Measurements from ENCODE around the gene COL6A3. TPM values are rescaled to one million over a fixed set of nuclear protein-coding genes. Genes with fewer than 3 reads are reported as not detected.

COL6A3 gene
- total RNA-seq, 1 experiment from 2014 or later = 0.81 TPM

DNA sequence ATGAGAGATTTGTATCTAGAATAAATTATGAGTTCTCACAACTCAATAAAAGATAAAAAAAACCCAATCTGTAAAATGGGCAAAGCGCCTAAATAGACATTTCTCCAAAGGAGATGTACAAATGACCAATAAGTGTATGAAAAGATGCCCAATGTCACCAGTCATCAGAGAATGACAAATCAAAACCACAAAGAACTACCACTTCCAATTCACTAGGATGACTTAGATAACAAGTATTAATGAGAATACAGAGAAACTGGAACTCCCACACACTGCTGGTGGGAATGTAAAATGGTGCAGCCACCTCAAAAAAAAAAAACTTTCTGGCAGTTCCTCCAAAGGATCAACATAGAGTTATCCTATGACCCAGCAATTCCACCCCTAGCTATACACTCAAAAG, 17.4 kb upstream of the COL6A3 start:
- no peak for DNase-seq
- H3K9me3 Mint-ChIP-seq = no peaks in the 10 kb centered on the region
- TF ChIP-seq, protein P1, sequence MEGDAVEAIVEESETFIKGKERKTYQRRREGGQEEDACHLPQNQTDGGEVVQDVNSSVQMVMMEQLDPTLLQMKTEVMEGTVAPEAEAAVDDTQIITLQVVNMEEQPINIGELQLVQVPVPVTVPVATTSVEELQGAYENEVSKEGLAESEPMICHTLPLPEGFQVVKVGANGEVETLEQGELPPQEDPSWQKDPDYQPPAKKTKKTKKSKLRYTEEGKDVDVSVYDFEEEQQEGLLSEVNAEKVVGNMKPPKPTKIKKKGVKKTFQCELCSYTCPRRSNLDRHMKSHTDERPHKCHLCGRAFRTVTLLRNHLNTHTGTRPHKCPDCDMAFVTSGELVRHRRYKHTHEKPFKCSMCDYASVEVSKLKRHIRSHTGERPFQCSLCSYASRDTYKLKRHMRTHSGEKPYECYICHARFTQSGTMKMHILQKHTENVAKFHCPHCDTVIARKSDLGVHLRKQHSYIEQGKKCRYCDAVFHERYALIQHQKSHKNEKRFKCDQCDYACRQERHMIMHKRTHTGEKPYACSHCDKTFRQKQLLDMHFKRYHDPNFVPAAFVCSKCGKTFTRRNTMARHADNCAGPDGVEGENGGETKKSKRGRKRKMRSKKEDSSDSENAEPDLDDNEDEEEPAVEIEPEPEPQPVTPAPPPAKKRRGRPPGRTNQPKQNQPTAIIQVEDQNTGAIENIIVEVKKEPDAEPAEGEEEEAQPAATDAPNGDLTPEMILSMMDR (conservative IDR thresholded peaks at IDR 0.05) = no peak

More for the DNA sequence above, 17.4 kb upstream of the COL6A3 start:
- no CpG with 5 or more reads among the region's 1 CpG for WGBS (ENCODE audit: extremely low coverage, insufficient read length, low lambda C conversion rate)
- H3K36me3 Mint-ChIP-seq (ENCODE audit: insufficient read depth in 1 of 3, low read depth in 3 of 3) = no peaks in the 10 kb centered on the region; a peak in 1 of 7 replicates
- H2BK15ac ChIP-seq (ENCODE audit: low read depth, low read length) = no peak overlapping the region
- H3K27ac ChIP-seq (ENCODE audit: insufficient read length, low read depth, low read length) = no peak overlapping the region
- no peak overlapping the region for H3K56ac ChIP-seq (ENCODE audit: insufficient read length, low read depth, low read length)
- H3K79me1 ChIP-seq (ENCODE audit: insufficient read depth, low read depth, low read length, poor library complexity, severe bottlenecking) = no peaks in the 10 kb centered on the region
- H2AFZ ChIP-seq (ENCODE audit: low read length) = no peak overlapping the region
- no peaks in the 10 kb centered on the region for H3K27me3 ChIP-seq (ENCODE audit: insufficient read depth, low read length)
- no peak overlapping the region for H3K4me2 ChIP-seq (ENCODE audit: insufficient read depth, insufficient read length, low read length)
- H3K9ac ChIP-seq (ENCODE audit: extremely low read depth, insufficient read length, low read length) = no peak overlapping the region
- peaks cover 26% of the 10 kb centered on the region for H3K27me3 Mint-ChIP-seq (ENCODE audit: low read depth)
- H4K8ac ChIP-seq (replicated peaks; ENCODE audit: insufficient read length, low read depth, low read length) = no peak overlapping the region
- no peak overlapping the region for H4K91ac ChIP-seq (ENCODE audit: insufficient read length, low read depth, low read length)
- no peak overlapping the region for H2BK5ac ChIP-seq (ENCODE audit: insufficient read length, low read length)
- H3K4ac ChIP-seq (ENCODE audit: low read depth, low read length) = no peak overlapping the region
- no peak overlapping the region for H4K5ac ChIP-seq (ENCODE audit: insufficient read length, low read depth, low read length)
- H2AK5ac ChIP-seq (ENCODE audit: insufficient read length, low read length) = no peak overlapping the region
- no peak overlapping the region for H3K27ac Mint-ChIP-seq
- peaks cover 19 to 21% of the 10 kb centered on the region in 2 experiments for H3K4me1 Mint-ChIP-seq
- no peak overlapping the region for H3T11ph ChIP-seq (ENCODE audit: low read length)
- H3K79me2 ChIP-seq (ENCODE audit: insufficient read depth, low read length) = no peaks in the 10 kb centered on the region
- H2BK20ac ChIP-seq (ENCODE audit: low read depth, low read length, poor library complexity, severe bottlenecking) = no peak overlapping the region
- H2BK120ac ChIP-seq (ENCODE audit: low read depth, low read length, poor library complexity, severe bottlenecking) = no peak overlapping the region
- no peaks in the 10 kb centered on the region for H3K23me2 ChIP-seq (ENCODE audit: insufficient read length, low read depth, low read length, poor library complexity, severe bottlenecking)
- no peak overlapping the region for H3K23ac ChIP-seq (ENCODE audit: insufficient read length, low read depth, low read length)
- no peaks in the 10 kb centered on the region for H4K20me1 ChIP-seq (ENCODE audit: control insufficient read depth, insufficient read depth, insufficient read length)
- H3K4me1 ChIP-seq (ENCODE audit: insufficient read depth, low read length) = peaks cover 4% of the 10 kb centered on the region; the same call in 1 of the 2 replicates
- no peak overlapping the region for H3K4me3 Mint-ChIP-seq
- no peak overlapping the region for H3K18ac ChIP-seq (ENCODE audit: insufficient read length, low read depth, low read length)
- no peak overlapping the region for H2BK12ac ChIP-seq (ENCODE audit: insufficient read length, low read depth, low read length)
- no peaks in the 10 kb centered on the region for H3K9me3 ChIP-seq (ENCODE audit: control insufficient read depth, low read depth, low read length)
- H3K14ac ChIP-seq (ENCODE audit: insufficient read depth, low read length) = no peak overlapping the region

Data from H9 (cell line).